ENCODE measurements around the gene OSBPL8. TPM values are rescaled to one million over a fixed set of nuclear protein-coding genes. Genes with fewer than 3 reads are reported as not detected.

The OSBPL8 gene
- total and polyA plus RNA-seq, 2 of the 8 experiments (the other 6 are each of a cell fraction or from before 2014, with no cell fraction given): 10.9 to 81.1 TPM

DNA sequence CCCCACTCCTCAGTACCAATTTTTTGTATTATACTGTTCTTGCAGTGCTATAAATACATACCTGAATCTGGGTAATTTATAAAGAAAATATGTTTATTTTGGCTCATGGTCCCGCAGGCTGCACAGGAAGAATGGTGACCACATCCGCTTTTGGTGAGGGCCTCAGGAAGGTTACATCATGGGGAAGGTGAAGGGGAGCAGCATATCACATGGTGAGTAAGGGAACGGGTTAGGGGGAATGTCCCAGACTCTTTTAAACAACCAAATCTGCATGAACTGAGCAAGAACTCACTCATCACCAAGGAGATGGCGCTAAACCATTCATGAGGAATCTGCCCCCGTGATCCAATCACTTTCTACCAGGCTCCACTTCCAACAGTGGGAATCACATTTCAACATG, 40.0 kb downstream of the OSBPL8 start (continued):
- TF ChIP-seq CTBP2 (IDR thresholded peaks at IDR 0.05; ENCODE audit: borderline replicate concordance, insufficient read depth, insufficient read length, low read length): no peak
- TF ChIP-seq RBBP5 (IDR thresholded peaks at IDR 0.05; ENCODE audit: borderline replicate concordance, low read depth, low read length): no peak
- TF ChIP-seq TBP (IDR thresholded peaks at IDR 0.05; ENCODE audit: low read depth, low read length): no peak
- no peak for TF ChIP-seq POLR2A (IDR thresholded peaks at IDR 0.05; ENCODE audit: control extremely low read depth in 1 of 2, low read depth in 2 of 2, low read length in 2 of 2)
- no peak for TF ChIP-seq EGR1 (IDR thresholded peaks at IDR 0.05; ENCODE audit: borderline replicate concordance, low read depth, low read length)

Data from H1 (cell line).